Choroid plexus epithelial cell (primary cell): Measurements from ENCODE around the gene RMND5A.
A peak's percentile ranks its signal among the peaks of the same experiment; 100 is the strongest.
"Not testable (repeated sequence)": the region's sequence is repeated elsewhere in the genome, so short reads cannot be mapped to it uniquely, and the experiment has no call there.

Experiments
- DNase-seq: peaks from one replicate; pipeline ENCODE4 v3.0.0-alpha.2; 2010; ENCODE audit warnings: low read depth
- H3K4me3 ChIP-seq: 2 replicates; pipeline ENCODE4 v1.5.1; 2011; ENCODE audit warnings: low read depth, mild to moderate bottlenecking, control low read depth, low read length, moderate library complexity
- CTCF ChIP-seq: conservative IDR thresholded peaks from 2 replicates; pipeline ENCODE4 v1.5.1; 2011; ENCODE audit warnings: low read depth, mild to moderate bottlenecking, control low read depth, inconsistent platforms, low read length, moderate library complexity

RMND5A gene

GRCh38 chr2:86697551-86698104, 22.5 kb upstream of the RMND5A start:
- H3K4me3 ChIP-seq, result no peak overlapping the region

GRCh38 chr2:86700690-86701089, 19.4 kb upstream of the RMND5A start:
- no peak for TF ChIP-seq CTCF
- peak; percentile 8 for DNase-seq
- H3K4me3 ChIP-seq, result no peak overlapping the region

More at GRCh38 chr2:86697551-86698104, 22.5 kb upstream of the RMND5A start:
- no peak for TF ChIP-seq CTCF
- DNase-seq, result no peak

- no peak overlapping the region for H3K4me3 ChIP-seq
- no peak for TF ChIP-seq CTCF
- peak; percentile 27 for DNase-seq
Observed at GRCh38 chr2:86703704-86704361, 16.3 kb upstream of the RMND5A start.

- H3K4me3 ChIP-seq, result no peak overlapping the region
- TF ChIP-seq CTCF, result no peak
- peak; percentile 81 for DNase-seq
Observed at GRCh38 chr2:86704459-86704971, 15.6 kb upstream of the RMND5A start.

- no peak for DNase-seq
- no peak overlapping the region for H3K4me3 ChIP-seq
- no peak for TF ChIP-seq CTCF
Observed at GRCh38 chr2:86706220-86706619, 13.9 kb upstream of the RMND5A start.

- TF ChIP-seq CTCF, result no peak
- H3K4me3 ChIP-seq, result no peak overlapping the region
- DNase-seq, result no peak
Observed at GRCh38 chr2:86706935-86707334, 13.2 kb upstream of the RMND5A start.

- not testable (repeated sequence) for DNase-seq, H3K4me3 ChIP-seq
Observed at GRCh38 chr2:86708126-86708525, 12.0 kb upstream of the RMND5A start.

- DNase-seq, H3K4me3 ChIP-seq: not testable (repeated sequence)
Observed at GRCh38 chr2:86714579-86715173, 5.4 kb upstream of the RMND5A start.

- not testable (repeated sequence) for DNase-seq, H3K4me3 ChIP-seq
Observed at GRCh38 chr2:86719263-86719636, 841 bp upstream of the RMND5A start.

- H3K4me3 ChIP-seq, result peak overlapping the region; percentile 56
- DNase-seq, result peak; percentile 46
Observed at GRCh38 chr2:86720540-86721320, 639 bp downstream of the RMND5A start.

GRCh38 chr2:86725706-86726105, 5.6 kb downstream of the RMND5A start:
- not testable (repeated sequence) for DNase-seq, H3K4me3 ChIP-seq
